ENCODE measurements around the gene LRPPRC. TPM values are rescaled to one million over a fixed set of nuclear protein-coding genes. Genes with fewer than 3 reads are reported as not detected.
"Not testable (repeated sequence)": the region's sequence is repeated elsewhere in the genome, so short reads cannot be mapped to it uniquely, and the experiment has no call there.

The LRPPRC gene
- total RNA-seq, 1 donor from 2014 or later = 120 TPM

DNA sequence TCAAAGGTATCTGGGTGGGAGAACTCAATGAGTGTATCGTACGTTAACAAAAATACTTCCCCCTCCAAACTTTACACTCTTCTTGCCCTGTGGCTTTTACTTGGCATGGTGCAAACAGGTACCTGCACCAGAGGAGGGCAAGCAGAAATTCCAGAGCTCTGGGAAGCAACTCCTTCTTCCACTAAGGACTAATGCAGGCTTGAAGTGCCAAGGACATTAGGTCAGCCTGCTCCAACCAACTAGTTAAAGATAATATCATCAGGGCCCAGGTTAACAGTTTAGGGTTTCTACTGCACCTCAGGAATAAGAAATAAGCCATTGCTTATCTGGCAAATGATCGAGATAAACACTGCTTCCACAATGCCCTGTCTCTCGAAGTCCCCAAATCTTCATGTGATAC, 70.4 kb downstream of the LRPPRC start:
- H3K27ac Mint-ChIP-seq = no peak overlapping the region
- ChIA-PET CTCF (no interaction called here), POLR2A (no interaction called here)
- DNase-seq (no peak), ATAC-seq (ENCODE audit: low read depth) (no peak)
- H3K4me3 Mint-ChIP-seq = no peak overlapping the region
- intact Hi-C loops (cut with micrococcal nuclease) = no loop called here
- peaks cover 2% of the 10 kb centered on the region for H3K4me1 Mint-ChIP-seq
- H3K9me3 Mint-ChIP-seq = no peaks in the 10 kb centered on the region
- peaks cover 60% of the 10 kb centered on the region for H3K36me3 Mint-ChIP-seq (ENCODE audit: low read depth)
- H3K27me3 Mint-ChIP-seq = no peaks in the 10 kb centered on the region
- TF ChIP-seq, protein P1, sequence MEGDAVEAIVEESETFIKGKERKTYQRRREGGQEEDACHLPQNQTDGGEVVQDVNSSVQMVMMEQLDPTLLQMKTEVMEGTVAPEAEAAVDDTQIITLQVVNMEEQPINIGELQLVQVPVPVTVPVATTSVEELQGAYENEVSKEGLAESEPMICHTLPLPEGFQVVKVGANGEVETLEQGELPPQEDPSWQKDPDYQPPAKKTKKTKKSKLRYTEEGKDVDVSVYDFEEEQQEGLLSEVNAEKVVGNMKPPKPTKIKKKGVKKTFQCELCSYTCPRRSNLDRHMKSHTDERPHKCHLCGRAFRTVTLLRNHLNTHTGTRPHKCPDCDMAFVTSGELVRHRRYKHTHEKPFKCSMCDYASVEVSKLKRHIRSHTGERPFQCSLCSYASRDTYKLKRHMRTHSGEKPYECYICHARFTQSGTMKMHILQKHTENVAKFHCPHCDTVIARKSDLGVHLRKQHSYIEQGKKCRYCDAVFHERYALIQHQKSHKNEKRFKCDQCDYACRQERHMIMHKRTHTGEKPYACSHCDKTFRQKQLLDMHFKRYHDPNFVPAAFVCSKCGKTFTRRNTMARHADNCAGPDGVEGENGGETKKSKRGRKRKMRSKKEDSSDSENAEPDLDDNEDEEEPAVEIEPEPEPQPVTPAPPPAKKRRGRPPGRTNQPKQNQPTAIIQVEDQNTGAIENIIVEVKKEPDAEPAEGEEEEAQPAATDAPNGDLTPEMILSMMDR (IDR thresholded peaks at IDR 0.05) = no peak

- no peak overlapping the region for H3K4me3 Mint-ChIP-seq
- DNase-seq = no peak
- peaks cover 2% of the 10 kb centered on the region for H3K4me1 Mint-ChIP-seq
- CTCF ChIA-PET = no interaction called here
- no peak overlapping the region for H3K27ac Mint-ChIP-seq
- POLR2A ChIA-PET = no interaction called here
- no peak for ATAC-seq (ENCODE audit: low read depth)
- H3K9me3 Mint-ChIP-seq = no peaks in the 10 kb centered on the region
- intact Hi-C loops (cut with micrococcal nuclease) = no loop called here
- H3K36me3 Mint-ChIP-seq (ENCODE audit: low read depth) = peaks cover 55% of the 10 kb centered on the region
- no peaks in the 10 kb centered on the region for H3K27me3 Mint-ChIP-seq
- TF ChIP-seq, protein P1 (IDR thresholded peaks at IDR 0.05) = no peak
These were observed 71.3 kb downstream of the LRPPRC start for GRCh38 chr2:43924463-43924862.

GRCh38 chr2:43911136-43911790, 84.5 kb downstream of the LRPPRC start:
- DNase-seq; H3K9me3 Mint-ChIP-seq; ATAC-seq (ENCODE audit: low read depth); CTCF ChIA-PET; H3K27ac Mint-ChIP-seq; H3K4me1 Mint-ChIP-seq; POLR2A ChIA-PET; H3K4me3 Mint-ChIP-seq; intact Hi-C loops (cut with micrococcal nuclease); H3K27me3 Mint-ChIP-seq: not testable (repeated sequence)
- H3K36me3 Mint-ChIP-seq (ENCODE audit: low read depth) = peaks cover 70% of the 10 kb centered on the region

GRCh38 chr2:43906448-43907109, 89.2 kb downstream of the LRPPRC start:
- intact Hi-C loops (cut with micrococcal nuclease) = loop anchor here (10.0 kb wide), 1 partner anchor 48 kb away; no protein-coding TSS in a partner anchor
- Mint-ChIP-seq H3K27me3 (no peaks in the 10 kb centered on the region), H3K4me1 (no peaks in the 10 kb centered on the region), H3K9me3 (no peaks in the 10 kb centered on the region), H3K4me3 (no peak overlapping the region), H3K27ac (no peak overlapping the region), H3K36me3 (ENCODE audit: low read depth) (peaks cover 75% of the 10 kb centered on the region)
- DNase-seq (no peak), ATAC-seq (ENCODE audit: low read depth) (no peak)
- CTCF ChIA-PET = no interaction called here
- POLR2A ChIA-PET = no interaction called here
- TF ChIP-seq, protein P1 (IDR thresholded peaks at IDR 0.05) = no peak

DNA sequence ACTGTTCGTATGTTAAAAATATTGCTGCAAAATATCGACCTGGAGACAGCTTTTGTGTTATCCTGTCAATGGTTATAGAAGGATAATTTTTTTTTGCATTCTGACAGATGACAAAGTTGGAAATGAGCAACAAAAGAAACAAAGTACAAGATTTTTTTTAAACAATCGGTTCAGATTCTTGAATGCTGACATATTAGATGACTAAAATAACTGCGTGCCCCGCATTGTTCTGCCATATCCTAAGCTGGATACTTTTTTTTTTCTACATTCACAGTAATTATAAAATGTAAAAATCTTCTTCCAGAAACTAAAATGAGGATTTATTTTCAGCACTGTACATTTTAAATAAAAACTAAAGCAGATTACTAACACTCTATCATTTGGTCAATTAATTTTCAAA, 89.9 kb downstream of the LRPPRC start:
- ATAC-seq (ENCODE audit: low read depth) (no peak), DNase-seq (no peak)
- ChIA-PET CTCF (no interaction called here), POLR2A (no interaction called here)
- Mint-ChIP-seq H3K27me3 (no peaks in the 10 kb centered on the region), H3K36me3 (ENCODE audit: low read depth) (peaks cover 76% of the 10 kb centered on the region), H3K9me3 (no peaks in the 10 kb centered on the region), H3K27ac (no peak overlapping the region), H3K4me1 (no peaks in the 10 kb centered on the region), H3K4me3 (no peak overlapping the region)
- intact Hi-C loops (cut with micrococcal nuclease) = loop anchor here (10.0 kb wide), 1 partner anchor 49 kb away; no protein-coding TSS in a partner anchor
- TF ChIP-seq, protein P1 (IDR thresholded peaks at IDR 0.05) = no peak

Measured in activated B cell treated with CpG ODN at 0.5 μM for 24 hours (primary cell).